Caco-2 (cell line): ENCODE results near the gene RPL11. TPM values are rescaled to one million over a fixed set of nuclear protein-coding genes. Genes with fewer than 3 reads are reported as not detected.
A peak's percentile ranks its signal among the peaks of the same experiment; 100 is the strongest.

Experiments used
- BruUV-seq: library from RNA; stranded (reverse); fragments of 400-500 nt; replicated peaks from 2 replicates; lab custom pipeline; 2021; lab: Mats Ljungman, UMichigan
- CTCF ChIA-PET: fragments of 300-600 bp; sonication (Branson Sonifier 250); formaldehyde crosslinking; loops from one replicate; lab custom pipeline; 2022; ENCODE audit warnings: antibody characterized with exemption; lab: Charles Lee
- POLR2A ChIA-PET: fragments of 300-600 bp; sonication (Branson Sonifier 250); formaldehyde crosslinking; loops from one replicate; lab custom pipeline; 2022; ENCODE audit warnings: antibody characterized with exemption; lab: Charles Lee
- DNase-seq, 2 experiments: peaks; one replicate each; pipeline versions ENCODE4 v3.0.0 to v3.0.0-alpha.2; 2020 to 2022
- H3K27me3 ChIP-seq: replicated peaks from 2 replicates; pipeline ENCODE4 v1.6.0; 2011; ENCODE audit warnings: low read length; ENCODE audit not compliant: control insufficient read depth, insufficient read depth
- H3K36me3 ChIP-seq: 2 replicates; pipeline ENCODE4 v1.5.1; 2011; ENCODE audit warnings: low read length; ENCODE audit not compliant: control insufficient read depth, insufficient read depth
- H3K4me1 ChIP-seq: fragments of 250-450 bp; sonication (Bioruptor Pico); 2 replicates; pipeline ENCODE4 v1.5.1; 2020; ENCODE audit warnings: mild to moderate bottlenecking
- H3K4me3 ChIP-seq: 2 replicates; pipeline ENCODE4 v1.5.1; 2011; ENCODE audit warnings: low read depth, mild to moderate bottlenecking, control low read depth, low read length
- H3K9me3 ChIP-seq: fragments of 250-450 bp; sonication (Bioruptor Pico); 2 replicates; pipeline ENCODE4 v1.5.1; 2020; ENCODE audit warnings: mild to moderate bottlenecking, moderate library complexity
- H3K27ac Mint-ChIP-seq: one replicate; pipeline ENCODE4 v1.8.0; 2022; ENCODE audit warnings: mixed read lengths; ENCODE audit not compliant: unreplicated experiment
- H3K27me3 Mint-ChIP-seq: one replicate; pipeline ENCODE4 v1.8.0; 2022; ENCODE audit warnings: mixed read lengths; ENCODE audit not compliant: insufficient read depth, unreplicated experiment
- H3K36me3 Mint-ChIP-seq: one replicate; pipeline ENCODE4 v1.8.0; 2022; ENCODE audit warnings: mild to moderate bottlenecking, mixed read lengths; ENCODE audit not compliant: insufficient read depth, unreplicated experiment
- H3K4me1 Mint-ChIP-seq: one replicate; pipeline ENCODE4 v1.8.0; 2022; ENCODE audit warnings: low read depth, mixed read lengths; ENCODE audit not compliant: unreplicated experiment
- H3K4me3 Mint-ChIP-seq: one replicate; pipeline ENCODE4 v1.8.0; 2022; ENCODE audit warnings: mild to moderate bottlenecking, moderate library complexity, mixed read lengths; ENCODE audit not compliant: unreplicated experiment
- H3K9me3 Mint-ChIP-seq: one replicate; pipeline ENCODE4 v1.8.0; 2022; ENCODE audit warnings: mixed read lengths; ENCODE audit not compliant: unreplicated experiment
- CTCF ChIP-seq, 2 experiments: fragments of 200-600 bp in 1 of 2; IDR thresholded peaks; 1 replicate in 1 of 2; 2 replicates in 1 of 2; pipeline versions ENCODE4 v1.5.1 to v1.8.0; 2011 to 2022; ENCODE audit warnings: antibody characterized with exemption in 1 of 2, control low read depth in 1 of 2, inconsistent platforms in 1 of 2, low read depth in 1 of 2, low read length in 1 of 2, mild to moderate bottlenecking in 1 of 2, moderate library complexity in 1 of 2; ENCODE audit not compliant: insufficient read depth in 1 of 2, severe bottlenecking in 1 of 2, unreplicated experiment in 1 of 2
- intact Hi-C: fragments of 100-400 bp; cut with micrococcal nuclease; formaldehyde crosslinking; loops from one replicate; pipeline ENCODE4 v1.10.0; 2022; ENCODE audit not compliant: unreplicated experiment
- total RNA-seq: library from RNA; stranded (reverse); gene quantifications from 2 replicates; pipeline ENCODE4 v1.2.3, GENCODE V29; 2022

Gene RPL11
- total RNA-seq, 1 experiment from 2014 or later = 1,040 TPM

- TF ChIP-seq CTCF (IDR thresholded peaks at IDR 0.05; ENCODE audit: insufficient read depth in 1 of 2, low read depth in 1 of 2, low read length in 1 of 2, severe bottlenecking in 1 of 2, unreplicated experiment in 1 of 2) = no peak
- ChIA-PET CTCF (no interaction called here), POLR2A (no interaction called here)
- no peak overlapping the region for H3K4me3 ChIP-seq
- H3K36me3 ChIP-seq = no peaks in the 10 kb centered on the region; the same call in 1 of the 2 replicates
- no peaks in the 10 kb centered on the region for H3K9me3 Mint-ChIP-seq
- H3K4me1 ChIP-seq = no peaks in the 10 kb centered on the region
- no peaks in the 10 kb centered on the region for H3K27me3 Mint-ChIP-seq
- intact Hi-C loops = loop anchor here (5.0 kb wide), 1 partner anchor 49 kb away; the partner anchor contains the start of gene RPL11
- no TSS peak for BruUV-seq
- no peaks in the 10 kb centered on the region for H3K27me3 ChIP-seq
- H3K4me3 Mint-ChIP-seq = peak overlapping the region; percentile 82
- no peaks in the 10 kb centered on the region for H3K4me1 Mint-ChIP-seq
- H3K9me3 ChIP-seq = no peaks in the 10 kb centered on the region
- peaks cover 21% of the 10 kb centered on the region for H3K36me3 Mint-ChIP-seq
- DNase-seq = no peak
- no peak overlapping the region for H3K27ac Mint-ChIP-seq
These were observed 50.0 kb downstream of the RPL11 start for GRCh38 chr1:23741609-23742008.

- Mint-ChIP-seq H3K4me1 (no peaks in the 10 kb centered on the region), H3K36me3 (peaks cover 25% of the 10 kb centered on the region), H3K9me3 (no peaks in the 10 kb centered on the region), H3K27ac (peak overlapping the region; percentile 80), H3K27me3 (no peaks in the 10 kb centered on the region), H3K4me3 (peak overlapping the region; percentile 82)
- ChIA-PET POLR2A (interaction anchor here (1.0 kb wide), 1 partner anchor 35 kb away, joined by 3 read pairs; the partner anchor contains the start of gene PITHD1), CTCF (no interaction called here)
- Histone ChIP-seq H3K36me3 (no peaks in the 10 kb centered on the region; the same call in 1 of the 2 replicates), H3K4me1 (no peaks in the 10 kb centered on the region), H3K27me3 (no peaks in the 10 kb centered on the region), H3K4me3 (peak overlapping the region; percentile 92), H3K9me3 (no peaks in the 10 kb centered on the region)
- TSS peak; percentile 64 for BruUV-seq
- intact Hi-C loops = loop anchor here (5.0 kb wide), 1 partner anchor 50 kb away; the partner anchor contains the start of gene RPL11
- TF ChIP-seq CTCF (IDR thresholded peaks at IDR 0.05; ENCODE audit: insufficient read depth in 1 of 2, low read depth in 1 of 2, low read length in 1 of 2, severe bottlenecking in 1 of 2, unreplicated experiment in 1 of 2) = no peak
- DNase-seq = no peak
These were observed 51.2 kb downstream of the RPL11 start for GRCh38 chr1:23742670-23743286.

GRCh38 chr1:23743287-23744152 lies 51.9 kb downstream of the RPL11 start, which contains the start of gene ELOA:
Gene ELOA, plus strand, starts transcription at chr1:23743471. Its CDS starts 33 bp downstream, at chr1:23743504.
- Mint-ChIP-seq H3K36me3 (peaks cover 25% of the 10 kb centered on the region), H3K9me3 (no peaks in the 10 kb centered on the region), H3K4me1 (no peaks in the 10 kb centered on the region), H3K27ac (peak within 1 kb of the TSS; percentile 80), H3K4me3 (peak within 1 kb of the TSS; percentile 82), H3K27me3 (no peaks in the 10 kb centered on the region)
- no peak for TF ChIP-seq CTCF (IDR thresholded peaks at IDR 0.05; ENCODE audit: insufficient read depth in 1 of 2, low read depth in 1 of 2, low read length in 1 of 2, severe bottlenecking in 1 of 2, unreplicated experiment in 1 of 2)
- DNase-seq = peak; percentile 56 to 73
- CTCF ChIA-PET = interaction anchor here (0.6 kb wide), 1 partner anchor 70 kb away, joined by 3 read pairs; no protein-coding TSS in a partner anchor
- intact Hi-C loops = loop anchor here (2.0 to 5.0 kb wide), 2 partner anchors 51 to 199 kb away; partner anchors contain the start of gene RPL11
- no peaks in the 10 kb centered on the region for H3K9me3 ChIP-seq
- no peaks in the 10 kb centered on the region for H3K27me3 ChIP-seq
- peak within 1 kb of the TSS; percentile 92 for H3K4me3 ChIP-seq
- H3K4me1 ChIP-seq = no peaks in the 10 kb centered on the region
- no TSS peak for BruUV-seq
- POLR2A ChIA-PET = interaction anchor here (0.6 to 1.8 kb wide), 4 partner anchors 34 to 189 kb away, joined by 3 to 6 read pairs (median 4); partner anchors contain the start of genes PITHD1 and RPL11
- H3K36me3 ChIP-seq = no peaks in the 10 kb centered on the region; the same call in 1 of the 2 replicates
